PFSK-1 (cell line): ENCODE measurements around the gene CLEC16A.

ENCODE experiments used
- SIN3A ChIP-seq: IDR thresholded peaks from 2 replicates; pipeline ENCODE4 v1.6.1; 2012; ENCODE audit warnings: mild to moderate bottlenecking, low read length, moderate library complexity, borderline replicate concordance; ENCODE audit not compliant: insufficient read depth
- TAF1 ChIP-seq: IDR thresholded peaks from 2 replicates; pipeline ENCODE4 v1.6.1; 2012; ENCODE audit warnings: low read length, control low read depth, borderline replicate concordance; ENCODE audit not compliant: insufficient read depth

- TF ChIP-seq SIN3A (no peak), TAF1 (no peak)
Observed at GRCh38 chr16:10945065-10945787, 862 bp downstream of the CLEC16A start.
